HEK293 (cell line): ENCODE measurements around the gene FAM13B.

Experiments used
- CTCF ChIP-seq: fragments of 450-650 bp; formaldehyde crosslinking; IDR thresholded peaks from 2 replicates; pipeline ENCODE4 v1.5.1; 2016; ENCODE audit warnings: missing biosample characterization, missing genetic modification characterization
- MEIS1 ChIP-seq: sonication (generic); formaldehyde crosslinking; IDR thresholded peaks from 2 replicates; pipeline ENCODE4 v1.8.1; 2022; ENCODE audit warnings: missing genetic modification reagents, mild to moderate bottlenecking, borderline replicate concordance
- ZBTB26 ChIP-seq: fragments of 450-650 bp; formaldehyde crosslinking; optimal IDR thresholded peaks from 2 replicates; pipeline ENCODE3; 2016; ENCODE audit warnings: missing biosample characterization, mild to moderate bottlenecking, missing genetic modification characterization
- ZNF148 ChIP-seq: fragments of 450-650 bp; formaldehyde crosslinking; IDR thresholded peaks from 2 replicates; pipeline ENCODE4 v1.5.0; 2017; ENCODE audit warnings: missing biosample characterization, missing genetic modification characterization, borderline replicate concordance
- ZNF423 ChIP-seq: fragments of 450-650 bp; formaldehyde crosslinking; IDR thresholded peaks from 2 replicates; pipeline ENCODE4 v1.5.1; 2016; ENCODE audit warnings: missing biosample characterization, missing genetic modification characterization
- ZNF433 ChIP-seq: fragments of 450-650 bp; formaldehyde crosslinking; IDR thresholded peaks from 2 replicates; pipeline ENCODE4 v1.5.1; 2016; ENCODE audit warnings: missing biosample characterization, missing genetic modification characterization, low read depth
- ZNF654 ChIP-seq: fragments of 450-650 bp; formaldehyde crosslinking; IDR thresholded peaks from 2 replicates; pipeline ENCODE4 v1.5.1; 2016; ENCODE audit warnings: low read depth, missing biosample characterization, missing genetic modification characterization
- ZNF776 ChIP-seq: fragments of 450-650 bp; formaldehyde crosslinking; IDR thresholded peaks from 2 replicates; pipeline ENCODE4 v1.5.0; 2017; ENCODE audit warnings: missing biosample characterization, missing genetic modification characterization, borderline replicate concordance
- ZNF785 ChIP-seq: fragments of 450-650 bp; formaldehyde crosslinking; IDR thresholded peaks from 2 replicates; pipeline ENCODE4 v1.5.1; 2016; ENCODE audit warnings: missing biosample characterization, missing genetic modification characterization

DNA sequence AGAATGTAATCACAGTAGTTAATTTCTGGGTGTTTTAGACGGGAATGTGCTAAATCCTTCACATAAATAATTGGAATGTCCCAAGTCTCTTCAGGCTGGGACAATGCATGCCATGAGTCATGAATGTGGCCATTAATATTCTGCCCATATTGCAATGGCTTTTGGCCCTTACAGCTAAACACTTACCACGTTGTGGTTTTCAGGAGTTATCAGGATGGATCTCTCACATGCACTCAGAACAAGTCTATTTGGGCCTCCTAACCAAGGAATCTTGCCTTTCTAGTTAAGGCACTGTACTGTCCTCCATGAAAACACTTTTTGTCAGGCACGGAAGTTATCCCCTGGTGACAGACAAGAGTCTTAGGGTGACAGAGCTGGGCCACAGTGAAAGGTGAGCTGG lies 110.9 kb downstream of the FAM13B start:
- TF ChIP-seq ZNF785 (tag by site-specific recombination) (no peak), CTCF (no peak), ZBTB26 (tag by site-specific recombination) (no peak), ZNF654 (tag by site-specific recombination) (no peak), ZNF423 (tag by site-specific recombination) (no peak), MEIS1 (CRISPR knock-in tag) (no peak), ZNF433 (tag by site-specific recombination) (no peak), ZNF148 (tag by site-specific recombination) (no peak), ZNF776 (tag by site-specific recombination) (no peak)
